Hematopoietic multipotent progenitor cell treated with erythropoietin and hydrocortisone succinate and interleukin-3 and kit ligand, for 8 days (in vitro differentiated cells): Measurements from ENCODE around the gene TNK2.
A peak's percentile ranks its signal among the peaks of the same experiment; 100 is the strongest.
"Not testable (repeated sequence)": the region's sequence is repeated elsewhere in the genome, so short reads cannot be mapped to it uniquely, and the experiment has no call there.

Experiments used
- DNase-seq: peaks from one replicate; pipeline ENCODE4 v3.0.0-alpha.2; 2015

TNK2 gene

GRCh38 chr3:195907934-195908693 lies at the start of gene TNK2:
Gene TNK2, minus strand, starts transcription at chr3:195908551. Its CDS starts 19,963 bp downstream, at chr3:195888588.
- DNase-seq, result peak; percentile 97

GRCh38 chr3:195956577-195956976 lies 48.2 kb upstream of the TNK2 start:
- DNase-seq, result no peak

- not testable (repeated sequence) for DNase-seq
Measured at GRCh38 chr3:195955416-195955841, 47.1 kb upstream of the TNK2 start.

GRCh38 chr3:195954752-195955119 lies 46.4 kb upstream of the TNK2 start:
- not testable (repeated sequence) for DNase-seq

- peak; percentile 69 for DNase-seq
Measured at GRCh38 chr3:195954052-195954751, 45.9 kb upstream of the TNK2 start.

GRCh38 chr3:195952590-195952989 lies 44.2 kb upstream of the TNK2 start:
- DNase-seq, result not testable (repeated sequence)

- DNase-seq, result not testable (repeated sequence)
Measured at GRCh38 chr3:195951443-195952177, 43.3 kb upstream of the TNK2 start.

- not testable (repeated sequence) for DNase-seq
Measured at GRCh38 chr3:195950731-195951130, 42.4 kb upstream of the TNK2 start.

GRCh38 chr3:195950164-195950563 lies 41.8 kb upstream of the TNK2 start:
- not testable (repeated sequence) for DNase-seq

- DNase-seq, result not testable (repeated sequence)
Measured at GRCh38 chr3:195946910-195947699, 38.8 kb upstream of the TNK2 start.

- not testable (repeated sequence) for DNase-seq
Measured at GRCh38 chr3:195941265-195941815, 33.0 kb upstream of the TNK2 start.

GRCh38 chr3:195940806-195941205 lies 32.5 kb upstream of the TNK2 start:
- not testable (repeated sequence) for DNase-seq

- not testable (repeated sequence) for DNase-seq
Measured at GRCh38 chr3:195939526-195940470, 31.4 kb upstream of the TNK2 start.

- DNase-seq, result not testable (repeated sequence)
Measured at GRCh38 chr3:195933044-195933430, 24.7 kb upstream of the TNK2 start.

- DNase-seq, result no peak
Measured at GRCh38 chr3:195932418-195933043, 24.2 kb upstream of the TNK2 start.

GRCh38 chr3:195931582-195932273 lies 23.4 kb upstream of the TNK2 start:
- DNase-seq, result no peak

- no peak for DNase-seq
Measured at GRCh38 chr3:195929452-195929851, 21.1 kb upstream of the TNK2 start.

GRCh38 chr3:195921334-195921791 lies 13.0 kb upstream of the TNK2 start:
- no peak for DNase-seq

- no peak for DNase-seq
Measured at GRCh38 chr3:195918176-195918575, 9.8 kb upstream of the TNK2 start.

- DNase-seq, result no peak
Measured at GRCh38 chr3:195916991-195917390, 8.6 kb upstream of the TNK2 start.
